ENCODE results near the gene CYP27C1.

CYP27C1 gene

DNA sequence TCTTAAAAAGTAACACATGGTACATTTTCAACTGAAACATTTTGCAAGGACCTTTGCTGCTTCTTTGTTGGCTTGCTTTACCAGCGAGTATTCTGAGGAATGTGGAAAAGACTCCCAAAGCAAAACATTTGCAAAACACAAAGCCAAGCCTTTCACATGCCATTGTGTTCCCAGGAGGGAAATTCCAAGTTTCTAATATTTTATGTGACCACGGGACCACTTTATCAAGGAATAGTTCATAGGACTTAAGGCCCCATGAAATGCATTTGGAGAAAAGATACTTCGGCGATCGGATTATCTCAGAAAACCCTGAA is 26.2 kb downstream of the CYP27C1 start:
- H3K4me3 ChIP-seq (ENCODE audit: low read length), result no peak overlapping the region
- peaks cover 7% of the 10 kb centered on the region for H3K4me1 ChIP-seq (ENCODE audit: control insufficient read depth, low read length)
- H3K27me3 ChIP-seq (ENCODE audit: control insufficient read depth, low read length), result no peaks in the 10 kb centered on the region
- no peaks in the 10 kb centered on the region for H3K9me3 ChIP-seq (ENCODE audit: control insufficient read depth, insufficient read depth, low read length)
- no peak overlapping the region for H3K4me2 ChIP-seq (ENCODE audit: low read length)
- no peaks in the 10 kb centered on the region for H4K20me1 ChIP-seq (ENCODE audit: control insufficient read depth, insufficient read depth, low read depth, low read length)
- H3K36me3 ChIP-seq (ENCODE audit: control insufficient read depth, low read length), result no peaks in the 10 kb centered on the region
- H3K27ac ChIP-seq (ENCODE audit: low read depth, low read length), result no peak overlapping the region
- H3K9me2 ChIP-seq (replicated peaks; ENCODE audit: control insufficient read depth, low read length), result no peaks in the 10 kb centered on the region
- H3F3A ChIP-seq (ENCODE audit: control insufficient read depth, insufficient read depth), result no peaks in the 10 kb centered on the region
- TF ChIP-seq EZH2phosphoT487 (IDR thresholded peaks at IDR 0.05; ENCODE audit: borderline replicate concordance, low read length), result no peak
- TF ChIP-seq, protein P1, sequence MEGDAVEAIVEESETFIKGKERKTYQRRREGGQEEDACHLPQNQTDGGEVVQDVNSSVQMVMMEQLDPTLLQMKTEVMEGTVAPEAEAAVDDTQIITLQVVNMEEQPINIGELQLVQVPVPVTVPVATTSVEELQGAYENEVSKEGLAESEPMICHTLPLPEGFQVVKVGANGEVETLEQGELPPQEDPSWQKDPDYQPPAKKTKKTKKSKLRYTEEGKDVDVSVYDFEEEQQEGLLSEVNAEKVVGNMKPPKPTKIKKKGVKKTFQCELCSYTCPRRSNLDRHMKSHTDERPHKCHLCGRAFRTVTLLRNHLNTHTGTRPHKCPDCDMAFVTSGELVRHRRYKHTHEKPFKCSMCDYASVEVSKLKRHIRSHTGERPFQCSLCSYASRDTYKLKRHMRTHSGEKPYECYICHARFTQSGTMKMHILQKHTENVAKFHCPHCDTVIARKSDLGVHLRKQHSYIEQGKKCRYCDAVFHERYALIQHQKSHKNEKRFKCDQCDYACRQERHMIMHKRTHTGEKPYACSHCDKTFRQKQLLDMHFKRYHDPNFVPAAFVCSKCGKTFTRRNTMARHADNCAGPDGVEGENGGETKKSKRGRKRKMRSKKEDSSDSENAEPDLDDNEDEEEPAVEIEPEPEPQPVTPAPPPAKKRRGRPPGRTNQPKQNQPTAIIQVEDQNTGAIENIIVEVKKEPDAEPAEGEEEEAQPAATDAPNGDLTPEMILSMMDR (IDR thresholded peaks at IDR 0.05; ENCODE audit: low read depth, low read length, poor library complexity, severe bottlenecking), result no peak
- no peaks in the 10 kb centered on the region for H3K79me2 ChIP-seq (ENCODE audit: control insufficient read depth, low read length)

DNA sequence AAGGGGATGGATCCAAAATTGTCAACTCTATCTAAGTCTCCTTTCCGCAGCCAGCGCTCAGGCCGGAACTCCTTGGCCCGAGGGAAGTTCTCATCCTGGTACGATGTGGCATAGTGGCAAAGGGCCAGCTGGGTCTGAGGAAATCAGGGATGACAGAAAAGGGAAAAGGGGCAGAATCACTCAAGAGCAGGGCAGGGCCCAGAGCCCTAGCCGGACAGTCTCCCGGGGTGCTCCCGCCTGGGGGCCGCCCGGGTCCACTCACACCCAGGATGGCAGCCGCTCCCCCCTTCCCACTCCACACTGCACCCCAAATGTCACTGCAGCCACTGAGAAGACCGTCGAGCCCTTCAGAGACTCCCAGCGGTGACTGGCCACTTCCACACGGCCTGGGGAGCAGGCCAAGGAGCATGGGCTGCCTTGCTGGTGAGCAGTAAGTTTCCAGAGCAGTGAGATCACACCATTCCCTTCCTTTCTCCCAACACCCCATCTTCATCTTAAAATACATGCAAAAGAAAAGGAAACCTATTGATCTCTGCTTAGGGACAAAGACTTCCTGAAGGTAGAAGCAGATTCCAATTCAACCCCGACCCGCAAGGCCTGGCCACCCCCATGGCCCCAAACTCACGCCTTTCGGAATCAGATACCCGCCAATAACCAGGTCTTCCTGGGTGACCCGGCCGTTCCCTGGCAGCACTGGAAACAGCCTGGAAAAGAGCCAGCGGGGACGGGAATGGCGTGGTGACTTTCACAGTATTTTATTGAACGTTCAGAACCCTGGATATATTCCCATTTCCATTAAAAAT is 26.7 kb downstream of the CYP27C1 start:
- H3K27ac ChIP-seq (ENCODE audit: low read depth, low read length), result no peak overlapping the region
- H3K9me3 ChIP-seq (ENCODE audit: control insufficient read depth, insufficient read depth, low read length), result no peaks in the 10 kb centered on the region
- no peaks in the 10 kb centered on the region for H3K36me3 ChIP-seq (ENCODE audit: control insufficient read depth, low read length)
- no peaks in the 10 kb centered on the region for H3K79me2 ChIP-seq (ENCODE audit: control insufficient read depth, low read length)
- no peaks in the 10 kb centered on the region for H3K27me3 ChIP-seq (ENCODE audit: control insufficient read depth, low read length)
- no peaks in the 10 kb centered on the region for H3K9me2 ChIP-seq (replicated peaks; ENCODE audit: control insufficient read depth, low read length)
- H3K4me3 ChIP-seq (ENCODE audit: low read length), result no peak overlapping the region
- H3K4me1 ChIP-seq (ENCODE audit: control insufficient read depth, low read length), result peaks cover 7% of the 10 kb centered on the region
- no peak for TF ChIP-seq EZH2phosphoT487 (IDR thresholded peaks at IDR 0.05; ENCODE audit: borderline replicate concordance, low read length)
- TF ChIP-seq, protein P1 (IDR thresholded peaks at IDR 0.05; ENCODE audit: low read depth, low read length, poor library complexity, severe bottlenecking), result no peak
- no peaks in the 10 kb centered on the region for H4K20me1 ChIP-seq (ENCODE audit: control insufficient read depth, insufficient read depth, low read depth, low read length)
- no peaks in the 10 kb centered on the region for H3F3A ChIP-seq (ENCODE audit: control insufficient read depth, insufficient read depth)
- no peak overlapping the region for H3K4me2 ChIP-seq (ENCODE audit: low read length)

DNA sequence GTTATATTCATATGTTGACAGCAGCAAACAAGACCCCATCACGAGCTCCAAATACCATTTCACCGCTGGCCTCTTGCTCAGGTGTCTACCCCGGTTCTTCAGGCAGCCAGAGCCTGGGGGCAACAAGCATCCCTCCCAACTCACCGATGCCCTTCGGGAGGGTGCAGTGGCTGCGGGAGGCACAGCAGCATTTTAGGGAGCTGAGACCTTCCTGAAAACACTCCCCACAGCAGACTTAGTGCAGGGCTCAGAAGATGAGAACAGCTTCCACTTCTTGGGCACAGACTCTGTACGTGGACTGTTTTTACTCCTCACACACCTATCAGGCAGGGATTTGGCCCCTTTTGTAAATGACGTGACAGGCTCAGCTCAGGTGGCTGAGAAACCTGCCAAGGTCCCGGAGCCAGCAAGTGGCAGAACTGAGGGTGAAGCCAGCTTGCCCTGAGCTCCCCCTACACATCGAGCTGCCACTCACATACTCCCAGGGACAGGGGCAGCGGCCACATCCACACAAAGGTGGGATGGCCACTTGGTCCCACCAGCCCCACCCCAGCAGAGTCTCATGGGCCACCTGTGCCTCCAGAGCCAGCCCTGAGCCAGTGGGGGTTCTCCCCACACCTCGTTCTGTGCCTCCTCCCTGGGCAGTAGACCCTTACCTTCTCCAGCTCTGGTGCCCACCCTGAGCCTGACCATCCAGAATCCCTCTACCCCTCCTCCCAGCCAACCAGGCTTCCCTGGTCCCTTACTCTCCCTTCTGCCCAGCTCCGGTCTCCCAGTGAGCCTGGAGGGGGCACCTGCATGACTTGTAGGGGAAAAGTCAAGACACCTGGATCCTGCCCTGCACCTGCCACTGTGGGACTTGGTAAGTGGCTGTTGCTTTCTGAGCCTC is 28.5 kb downstream of the CYP27C1 start:
- Histone ChIP-seq H3K4me1 (ENCODE audit: control insufficient read depth, low read length) (no peaks in the 10 kb centered on the region), H3K27me3 (ENCODE audit: control insufficient read depth, low read length) (peaks cover 5% of the 10 kb centered on the region), H3K9me2 (replicated peaks; ENCODE audit: control insufficient read depth, low read length) (no peaks in the 10 kb centered on the region), H3F3A (ENCODE audit: control insufficient read depth, insufficient read depth) (no peaks in the 10 kb centered on the region), H3K9me3 (ENCODE audit: control insufficient read depth, insufficient read depth, low read length) (no peaks in the 10 kb centered on the region), H4K20me1 (ENCODE audit: control insufficient read depth, insufficient read depth, low read depth, low read length) (no peaks in the 10 kb centered on the region), H3K4me2 (ENCODE audit: low read length) (no peak overlapping the region), H3K36me3 (ENCODE audit: control insufficient read depth, low read length) (no peaks in the 10 kb centered on the region), H3K79me2 (ENCODE audit: control insufficient read depth, low read length) (no peaks in the 10 kb centered on the region), H3K4me3 (ENCODE audit: low read length) (no peak overlapping the region), H3K27ac (ENCODE audit: low read depth, low read length) (no peak overlapping the region)
- TF ChIP-seq, protein P1 (IDR thresholded peaks at IDR 0.05; ENCODE audit: low read depth, low read length, poor library complexity, severe bottlenecking), result no peak
- TF ChIP-seq EZH2phosphoT487 (IDR thresholded peaks at IDR 0.05; ENCODE audit: borderline replicate concordance, low read length), result no peak
